ENCODE measurements around the gene RERE.

DNA sequence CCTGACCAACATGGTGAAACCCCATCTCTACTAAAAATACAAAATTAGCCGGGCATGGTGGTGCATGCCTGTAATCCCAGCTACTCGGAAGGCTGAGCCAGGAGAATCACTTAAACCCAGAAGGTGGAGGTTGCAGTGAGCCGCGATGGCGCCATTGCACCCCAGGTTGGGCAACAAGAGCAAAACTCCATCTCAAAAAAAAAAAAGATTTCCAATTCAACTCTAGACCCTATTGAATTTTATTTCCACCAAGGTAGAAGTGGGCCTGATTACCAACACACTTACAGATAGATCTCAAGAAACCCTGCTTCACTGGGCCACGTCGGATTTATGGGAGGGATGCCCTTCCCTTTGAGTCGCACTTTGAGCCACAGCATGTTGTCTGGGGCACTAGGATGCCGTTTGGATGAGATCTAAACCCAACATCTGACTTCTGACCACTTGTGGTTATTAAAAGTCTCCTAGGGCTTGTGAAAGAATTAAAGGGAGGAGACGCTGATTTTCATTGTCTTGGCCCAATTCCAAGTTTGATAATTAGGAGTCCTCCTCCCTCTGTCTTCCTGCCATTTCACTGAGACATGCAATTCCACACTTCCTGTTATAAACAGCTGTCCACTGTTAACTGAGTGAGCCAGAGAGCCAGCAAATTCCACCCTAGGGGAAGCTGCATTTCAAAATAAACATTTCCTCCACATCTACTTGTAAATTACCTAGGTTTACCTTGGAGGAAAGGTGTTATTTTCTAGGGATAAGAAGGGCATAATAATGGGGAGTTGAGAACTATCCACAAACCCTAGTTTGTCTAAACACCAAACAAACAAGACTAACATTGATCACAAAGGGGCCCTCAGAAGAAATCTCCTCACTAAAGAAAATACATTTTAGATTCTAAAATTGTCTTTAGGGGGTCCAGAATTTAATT, 5.2 kb upstream of the RERE start:
- TF ChIP-seq, protein P1, sequence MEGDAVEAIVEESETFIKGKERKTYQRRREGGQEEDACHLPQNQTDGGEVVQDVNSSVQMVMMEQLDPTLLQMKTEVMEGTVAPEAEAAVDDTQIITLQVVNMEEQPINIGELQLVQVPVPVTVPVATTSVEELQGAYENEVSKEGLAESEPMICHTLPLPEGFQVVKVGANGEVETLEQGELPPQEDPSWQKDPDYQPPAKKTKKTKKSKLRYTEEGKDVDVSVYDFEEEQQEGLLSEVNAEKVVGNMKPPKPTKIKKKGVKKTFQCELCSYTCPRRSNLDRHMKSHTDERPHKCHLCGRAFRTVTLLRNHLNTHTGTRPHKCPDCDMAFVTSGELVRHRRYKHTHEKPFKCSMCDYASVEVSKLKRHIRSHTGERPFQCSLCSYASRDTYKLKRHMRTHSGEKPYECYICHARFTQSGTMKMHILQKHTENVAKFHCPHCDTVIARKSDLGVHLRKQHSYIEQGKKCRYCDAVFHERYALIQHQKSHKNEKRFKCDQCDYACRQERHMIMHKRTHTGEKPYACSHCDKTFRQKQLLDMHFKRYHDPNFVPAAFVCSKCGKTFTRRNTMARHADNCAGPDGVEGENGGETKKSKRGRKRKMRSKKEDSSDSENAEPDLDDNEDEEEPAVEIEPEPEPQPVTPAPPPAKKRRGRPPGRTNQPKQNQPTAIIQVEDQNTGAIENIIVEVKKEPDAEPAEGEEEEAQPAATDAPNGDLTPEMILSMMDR (IDR thresholded peaks at IDR 0.05) = no peak
- TF ChIP-seq, protein P2, sequence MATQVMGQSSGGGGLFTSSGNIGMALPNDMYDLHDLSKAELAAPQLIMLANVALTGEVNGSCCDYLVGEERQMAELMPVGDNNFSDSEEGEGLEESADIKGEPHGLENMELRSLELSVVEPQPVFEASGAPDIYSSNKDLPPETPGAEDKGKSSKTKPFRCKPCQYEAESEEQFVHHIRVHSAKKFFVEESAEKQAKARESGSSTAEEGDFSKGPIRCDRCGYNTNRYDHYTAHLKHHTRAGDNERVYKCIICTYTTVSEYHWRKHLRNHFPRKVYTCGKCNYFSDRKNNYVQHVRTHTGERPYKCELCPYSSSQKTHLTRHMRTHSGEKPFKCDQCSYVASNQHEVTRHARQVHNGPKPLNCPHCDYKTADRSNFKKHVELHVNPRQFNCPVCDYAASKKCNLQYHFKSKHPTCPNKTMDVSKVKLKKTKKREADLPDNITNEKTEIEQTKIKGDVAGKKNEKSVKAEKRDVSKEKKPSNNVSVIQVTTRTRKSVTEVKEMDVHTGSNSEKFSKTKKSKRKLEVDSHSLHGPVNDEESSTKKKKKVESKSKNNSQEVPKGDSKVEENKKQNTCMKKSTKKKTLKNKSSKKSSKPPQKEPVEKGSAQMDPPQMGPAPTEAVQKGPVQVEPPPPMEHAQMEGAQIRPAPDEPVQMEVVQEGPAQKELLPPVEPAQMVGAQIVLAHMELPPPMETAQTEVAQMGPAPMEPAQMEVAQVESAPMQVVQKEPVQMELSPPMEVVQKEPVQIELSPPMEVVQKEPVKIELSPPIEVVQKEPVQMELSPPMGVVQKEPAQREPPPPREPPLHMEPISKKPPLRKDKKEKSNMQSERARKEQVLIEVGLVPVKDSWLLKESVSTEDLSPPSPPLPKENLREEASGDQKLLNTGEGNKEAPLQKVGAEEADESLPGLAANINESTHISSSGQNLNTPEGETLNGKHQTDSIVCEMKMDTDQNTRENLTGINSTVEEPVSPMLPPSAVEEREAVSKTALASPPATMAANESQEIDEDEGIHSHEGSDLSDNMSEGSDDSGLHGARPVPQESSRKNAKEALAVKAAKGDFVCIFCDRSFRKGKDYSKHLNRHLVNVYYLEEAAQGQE (IDR thresholded peaks at IDR 0.05; ENCODE audit: insufficient read depth in 1 of 2, low read depth in 2 of 2, low read length in 1 of 2) = 0 out of 4 replicates have a peak, but pooled peaks of 1 of the 2 experiments have one; percentile 25
- TF ChIP-seq SIN3A (IDR thresholded peaks at IDR 0.05; ENCODE audit: borderline replicate concordance, insufficient read depth, low read depth, low read length) (no peak), POLR2AphosphoS5 (IDR thresholded peaks at IDR 0.05; ENCODE audit: low read depth, low read length) (peak; percentile 62; the same call in 1 of the 2 replicates), TCF7L2 (IDR thresholded peaks at IDR 0.05; ENCODE audit: low read depth, low read length) (peak; percentile 91)

All from Panc1 (cell line).